Right atrium auricular region (tissue), 2 donors: Measurements from ENCODE around the gene OXNAD1. TPM values are rescaled to one million over a fixed set of nuclear protein-coding genes. Genes with fewer than 3 reads are reported as not detected.
"Not testable (repeated sequence)": the region's sequence is repeated elsewhere in the genome, so short reads cannot be mapped to it uniquely, and the experiment has no call there.

ENCODE experiments used
- DNase-seq: peaks from one replicate; pipeline ENCODE4 v3.0.0-alpha.2; 2019; ENCODE audit warnings: low spot score
- H3K27ac ChIP-seq, 2 donors: fragments of 200-600 bp; sonication (generic); 1 replicate in 1 of 2; 2 replicates in 1 of 2; pipeline ENCODE4 v1.5.1; 2016 to 2019
- H3K27me3 ChIP-seq, 2 donors: fragments of 200-600 bp; sonication (generic); one replicate each; pipeline versions ENCODE4 v1.5.1 to v1.6.0; 2017 to 2019
- H3K36me3 ChIP-seq: fragments of 200-600 bp; sonication (generic); one replicate; pipeline ENCODE4 v1.5.1; 2016
- H3K4me1 ChIP-seq, 2 donors: fragments of 200-600 bp; sonication (generic); one replicate each; pipeline versions ENCODE4 v1.5.1 to v1.6.0; 2017 to 2019
- H3K4me3 ChIP-seq, 2 donors: fragments of 200-600 bp; sonication (generic); 1 replicate in 1 of 2; 2 replicates in 1 of 2; pipeline ENCODE4 v1.5.1; 2017 to 2019; ENCODE audit warnings: mild to moderate bottlenecking in 1 of 2, moderate library complexity in 1 of 2
- H3K9me3 ChIP-seq, 2 donors: fragments of 200-600 bp; sonication (generic); one replicate each; pipeline ENCODE4 v1.5.1; 2019
- total RNA-seq, 2 donors: library from RNA; depleted of rRNA; stranded (reverse); fragments of >200 nt; gene quantifications; one replicate each; pipeline ENCODE4 v1.1.0, GENCODE V29; 2016
- TF ChIP-seq, protein P1 (sequence below), 2 donors: fragments of 200-600 bp; sonication (generic); IDR thresholded peaks; one replicate each; pipeline ENCODE4 v1.5.1; 2019; ENCODE audit warnings: antibody characterized with exemption in 2 of 2

Gene OXNAD1
- total RNA-seq, 2 donors from 2014 or later: 9.8 to 15.7 TPM

- no peaks in the 10 kb centered on the region for H3K27me3 ChIP-seq
- peaks cover 0 to 20% of the 10 kb centered on the region in 2 donors for H3K4me1 ChIP-seq
- TF ChIP-seq, protein P1, sequence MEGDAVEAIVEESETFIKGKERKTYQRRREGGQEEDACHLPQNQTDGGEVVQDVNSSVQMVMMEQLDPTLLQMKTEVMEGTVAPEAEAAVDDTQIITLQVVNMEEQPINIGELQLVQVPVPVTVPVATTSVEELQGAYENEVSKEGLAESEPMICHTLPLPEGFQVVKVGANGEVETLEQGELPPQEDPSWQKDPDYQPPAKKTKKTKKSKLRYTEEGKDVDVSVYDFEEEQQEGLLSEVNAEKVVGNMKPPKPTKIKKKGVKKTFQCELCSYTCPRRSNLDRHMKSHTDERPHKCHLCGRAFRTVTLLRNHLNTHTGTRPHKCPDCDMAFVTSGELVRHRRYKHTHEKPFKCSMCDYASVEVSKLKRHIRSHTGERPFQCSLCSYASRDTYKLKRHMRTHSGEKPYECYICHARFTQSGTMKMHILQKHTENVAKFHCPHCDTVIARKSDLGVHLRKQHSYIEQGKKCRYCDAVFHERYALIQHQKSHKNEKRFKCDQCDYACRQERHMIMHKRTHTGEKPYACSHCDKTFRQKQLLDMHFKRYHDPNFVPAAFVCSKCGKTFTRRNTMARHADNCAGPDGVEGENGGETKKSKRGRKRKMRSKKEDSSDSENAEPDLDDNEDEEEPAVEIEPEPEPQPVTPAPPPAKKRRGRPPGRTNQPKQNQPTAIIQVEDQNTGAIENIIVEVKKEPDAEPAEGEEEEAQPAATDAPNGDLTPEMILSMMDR (IDR thresholded peaks at IDR 0.05): no peak
- H3K36me3 ChIP-seq: no peaks in the 10 kb centered on the region
- no peak overlapping the region for H3K27ac ChIP-seq
- no peaks in the 10 kb centered on the region for H3K9me3 ChIP-seq
- no peak for DNase-seq
- no peak overlapping the region for H3K4me3 ChIP-seq
These were observed 43.0 kb downstream of the OXNAD1 start for GRCh38 chr3:16307832-16308531.

- H3K4me3 ChIP-seq: no peak overlapping the region
- H3K27me3 ChIP-seq: no peaks in the 10 kb centered on the region
- H3K9me3 ChIP-seq: no peaks in the 10 kb centered on the region
- no peak overlapping the region for H3K27ac ChIP-seq
- no peaks in the 10 kb centered on the region for H3K36me3 ChIP-seq
- H3K4me1 ChIP-seq: peaks cover 0 to 20% of the 10 kb centered on the region in 2 donors
- DNase-seq: no peak
- TF ChIP-seq, protein P1 (IDR thresholded peaks at IDR 0.05): no peak
These were observed 43.7 kb downstream of the OXNAD1 start for GRCh38 chr3:16308727-16309126.

DNA sequence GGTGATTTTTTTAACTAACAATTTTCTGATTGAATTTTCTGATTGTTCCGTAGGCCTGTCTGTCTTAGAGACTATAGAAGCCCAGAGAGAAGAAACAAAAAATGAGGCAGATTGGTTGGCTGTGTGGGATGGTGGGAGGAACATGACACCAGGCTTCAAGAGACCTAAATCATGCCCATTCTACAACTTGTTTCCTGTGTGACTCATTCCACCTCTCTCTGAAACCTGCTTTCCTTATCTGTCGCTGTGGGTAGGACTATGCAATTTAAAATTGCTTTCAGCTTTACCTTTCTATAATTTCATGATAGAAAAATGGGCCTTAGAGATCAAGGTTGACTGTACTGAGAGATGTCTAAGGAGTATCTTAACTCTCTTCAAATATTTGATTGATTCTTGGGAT lies 44.5 kb downstream of the OXNAD1 start:
- H3K9me3 ChIP-seq: no peaks in the 10 kb centered on the region
- TF ChIP-seq, protein P1 (IDR thresholded peaks at IDR 0.05): no peak
- H3K27me3 ChIP-seq: no peaks in the 10 kb centered on the region
- H3K4me1 ChIP-seq: peaks cover 0 to 20% of the 10 kb centered on the region in 2 donors
- no peak overlapping the region for H3K27ac ChIP-seq
- DNase-seq: no peak
- H3K36me3 ChIP-seq: no peaks in the 10 kb centered on the region
- no peak overlapping the region for H3K4me3 ChIP-seq

GRCh38 chr3:16310486-16310885 lies 45.5 kb downstream of the OXNAD1 start:
- DNase-seq, H3K36me3 ChIP-seq, H3K27me3 ChIP-seq, H3K27ac ChIP-seq, H3K4me3 ChIP-seq, H3K9me3 ChIP-seq: not testable (repeated sequence)
- H3K4me1 ChIP-seq: peaks cover 0 to 14% of the 10 kb centered on the region in 2 donors

DNA sequence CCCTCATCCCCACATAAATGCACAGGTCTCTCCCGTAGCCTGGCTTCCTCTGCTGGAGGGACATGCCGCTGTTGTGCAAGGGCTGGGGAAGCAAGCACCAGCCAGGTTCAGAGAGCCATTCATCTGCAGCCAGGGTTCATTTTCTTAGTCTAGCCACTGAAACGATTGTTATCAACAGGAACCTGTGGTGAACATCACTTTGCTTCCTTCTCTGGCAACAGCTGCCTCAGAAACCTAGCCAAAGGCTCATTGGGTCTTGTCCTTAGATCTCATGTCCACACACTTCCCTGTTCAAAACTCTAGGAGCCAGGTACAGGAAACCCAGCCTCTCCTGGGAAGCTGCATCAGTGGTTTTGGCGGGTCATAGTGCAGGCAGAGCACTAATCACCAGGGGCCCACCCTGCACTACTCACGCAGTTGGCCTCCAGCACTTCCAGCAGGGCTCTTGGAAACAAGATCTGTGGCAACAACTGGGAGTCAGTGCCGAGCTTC lies 47.0 kb downstream of the OXNAD1 start:
- Histone ChIP-seq H3K4me1 (peaks cover 0 to 14% of the 10 kb centered on the region in 2 donors), H3K9me3 (no peaks in the 10 kb centered on the region), H3K36me3 (peaks cover 19% of the 10 kb centered on the region), H3K27me3 (no peaks in the 10 kb centered on the region), H3K27ac (peak overlapping the region; percentile 10 to 41), H3K4me3 (no peak overlapping the region)
- TF ChIP-seq, protein P1 (IDR thresholded peaks at IDR 0.05): no peak
- peak; percentile 77 for DNase-seq

- no peaks in the 10 kb centered on the region for H3K9me3 ChIP-seq
- H3K27me3 ChIP-seq: no peaks in the 10 kb centered on the region
- H3K4me3 ChIP-seq: no peak overlapping the region
- TF ChIP-seq, protein P1 (IDR thresholded peaks at IDR 0.05): no peak
- DNase-seq: no peak
- H3K27ac ChIP-seq: no peak overlapping the region
- H3K36me3 ChIP-seq: peaks cover 24% of the 10 kb centered on the region
- H3K4me1 ChIP-seq: peaks cover 0 to 14% of the 10 kb centered on the region in 2 donors
These were observed 49.1 kb downstream of the OXNAD1 start for GRCh38 chr3:16313886-16314645.
